IMR-90 (cell line): Measurements from ENCODE around the gene SPATA2. TPM values are rescaled to one million over a fixed set of nuclear protein-coding genes. Genes with fewer than 3 reads are reported as not detected.

Experiments
- ATAC-seq: fragments of 200-7000 bp; cut with Tn5 transposase; 2 replicates; pipeline ENCODE4 v1.9.1; 2020; ENCODE audit warnings: low read depth, mild to moderate bottlenecking, moderate library complexity
- BruUV-seq: library from RNA; stranded (reverse); fragments of 400-500 nt; replicated peaks from 2 replicates; lab custom pipeline; 2021; lab: Mats Ljungman, UMichigan
- CTCF ChIA-PET: fragments of 300-600 bp; formaldehyde crosslinking; extraction: SDS; loops from one replicate; lab custom pipeline; 2021; ENCODE audit warnings: antibody characterized with exemption; lab: Yijun Ruan, JAX
- POLR2A ChIA-PET: fragments of 300-600 bp; sonication (Branson Sonifier 250); formaldehyde crosslinking; loops from one replicate; lab custom pipeline; 2022; ENCODE audit warnings: antibody characterized with exemption; ENCODE audit not compliant: unreplicated experiment; lab: Charles Lee
- DNase-seq: peaks from one replicate; pipeline ENCODE4 v3.0.0; 2013
- H2AFZ ChIP-seq: replicated peaks from 2 replicates; pipeline ENCODE3; 2013; ENCODE audit warnings: low read length, mild to moderate bottlenecking; ENCODE audit not compliant: poor library complexity
- H2AK5ac ChIP-seq: 2 replicates; pipeline ENCODE4 v1.6.1; 2013; ENCODE audit warnings: low read depth, low read length, inconsistent platforms
- H2AK9ac ChIP-seq: replicated peaks from 2 replicates; pipeline ENCODE3; 2013; ENCODE audit warnings: mild to moderate bottlenecking, low read depth, low read length, moderate library complexity; ENCODE audit not compliant: poor library complexity
- H2BK120ac ChIP-seq: 2 replicates; pipeline ENCODE4 v1.6.1; 2013; ENCODE audit warnings: low read depth, low read length, inconsistent platforms
- H2BK15ac ChIP-seq: 3 replicates; pipeline ENCODE4 v1.6.1; 2013; ENCODE audit warnings: low read depth, low read length, inconsistent platforms
- H2BK20ac ChIP-seq: 2 replicates; pipeline ENCODE4 v1.6.1; 2013; ENCODE audit warnings: low read depth, mild to moderate bottlenecking, inconsistent platforms, low read length, moderate library complexity
- H2BK5ac ChIP-seq: 2 replicates; pipeline ENCODE4 v1.6.1; 2013; ENCODE audit warnings: mild to moderate bottlenecking, low read depth, low read length, inconsistent platforms; ENCODE audit not compliant: poor library complexity, severe bottlenecking
- H3K14ac ChIP-seq: replicated peaks from 2 replicates; pipeline ENCODE4 v1.6.1; 2013; ENCODE audit warnings: low read depth, low read length, inconsistent platforms
- H3K18ac ChIP-seq: 2 replicates; pipeline ENCODE4 v1.6.1; 2013; ENCODE audit warnings: low read depth, low read length, control low read depth
- H3K23ac ChIP-seq: 2 replicates; pipeline ENCODE4 v1.6.1; 2013; ENCODE audit warnings: low read depth, low read length, inconsistent platforms
- H3K27ac ChIP-seq: 2 replicates; pipeline ENCODE4 v1.5.1; 2013; ENCODE audit warnings: mild to moderate bottlenecking, control low read depth, low read length; ENCODE audit not compliant: insufficient read depth
- H3K27me3 ChIP-seq: 2 replicates; pipeline ENCODE4 v1.6.1; 2013; ENCODE audit warnings: low read length; ENCODE audit not compliant: control insufficient read depth, insufficient read depth
- H3K36me3 ChIP-seq: 2 replicates; pipeline ENCODE4 v1.6.1; 2013; ENCODE audit warnings: low read length, mixed read lengths; ENCODE audit not compliant: control insufficient read depth, insufficient read depth
- H3K4ac ChIP-seq: 2 replicates; pipeline ENCODE4 v1.6.1; 2013; ENCODE audit warnings: low read depth, low read length, inconsistent platforms
- H3K4me1 ChIP-seq: 2 replicates; pipeline ENCODE4 v1.6.1; 2013; ENCODE audit warnings: low read length, mixed read lengths; ENCODE audit not compliant: control insufficient read depth, insufficient read depth
- H3K4me2 ChIP-seq: 2 replicates; pipeline ENCODE4 v1.6.1; 2013; ENCODE audit warnings: low read depth, mild to moderate bottlenecking, control low read depth, low read length, moderate library complexity
- H3K4me3 ChIP-seq: 2 replicates; pipeline ENCODE4 v1.5.1; 2013; ENCODE audit warnings: low read depth, mild to moderate bottlenecking, control low read depth, low read length, moderate library complexity; ENCODE audit not compliant: insufficient read depth
- H3K56ac ChIP-seq: 2 replicates; pipeline ENCODE4 v1.6.1; 2013; ENCODE audit warnings: low read length, inconsistent platforms; ENCODE audit not compliant: insufficient read depth; ENCODE audit errors: extremely low read depth
- H3K79me1 ChIP-seq, 2 experiments: 2 replicates each; pipeline ENCODE4 v1.6.1; 2013; ENCODE audit warnings: low read length in 2 of 2, inconsistent platforms in 1 of 2, low read depth in 1 of 2
- H3K9ac ChIP-seq: 2 replicates; pipeline ENCODE4 v1.6.1; 2013; ENCODE audit warnings: low read depth, low read length, control low read depth
- H3K9me1 ChIP-seq: 2 replicates; pipeline ENCODE4 v1.6.1; 2013; ENCODE audit warnings: low read length, inconsistent platforms; ENCODE audit not compliant: insufficient read depth
- H3K9me3 ChIP-seq: 2 replicates; pipeline ENCODE4 v1.6.1; 2013; ENCODE audit warnings: low read length; ENCODE audit not compliant: control insufficient read depth, insufficient read depth
- H4K20me1 ChIP-seq: 2 replicates; pipeline ENCODE4 v1.6.1; 2013; ENCODE audit warnings: low read length, inconsistent platforms; ENCODE audit not compliant: insufficient read depth
- H4K5ac ChIP-seq: 2 replicates; pipeline ENCODE4 v1.6.1; 2013; ENCODE audit warnings: mild to moderate bottlenecking, low read depth, low read length, control low read depth
- H4K8ac ChIP-seq, 2 experiments: 2 replicates each; pipeline ENCODE4 v1.6.1; 2013; ENCODE audit warnings: low read depth in 2 of 2, low read length in 2 of 2, control low read depth in 1 of 2, inconsistent platforms in 1 of 2
- H4K91ac ChIP-seq: 2 replicates; pipeline ENCODE4 v1.6.1; 2013; ENCODE audit warnings: low read depth, low read length, inconsistent platforms; ENCODE audit not compliant: insufficient read depth
- CEBPB ChIP-seq: IDR thresholded peaks from 2 replicates; pipeline ENCODE4 v1.6.1; 2012; ENCODE audit warnings: low read depth, low read length, improper control_type of control experiment
- CHD1 ChIP-seq: IDR thresholded peaks from 2 replicates; pipeline ENCODE4 v1.6.1; 2012; ENCODE audit warnings: low read depth, low read length, improper control_type of control experiment
- FOS ChIP-seq: fragments of 150-350 bp; IDR thresholded peaks from 2 replicates; pipeline ENCODE4 v1.6.1; 2016; ENCODE audit warnings: low read depth, low read length
- MAFK ChIP-seq: IDR thresholded peaks from 2 replicates; pipeline ENCODE4 v1.6.1; 2012; ENCODE audit warnings: low read depth, low read length, improper control_type of control experiment
- MXI1 ChIP-seq: IDR thresholded peaks from 2 replicates; pipeline ENCODE4 v1.6.1; 2012; ENCODE audit warnings: low read depth, mild to moderate bottlenecking, low read length, moderate library complexity, borderline replicate concordance
- NFE2L2 ChIP-seq: fragments of 150-350 bp; IDR thresholded peaks from 2 replicates; pipeline ENCODE4 v1.6.1; 2016; ENCODE audit warnings: low read depth, mild to moderate bottlenecking, low read length
- RCOR1 ChIP-seq: IDR thresholded peaks from 2 replicates; pipeline ENCODE4 v1.6.1; 2012; ENCODE audit warnings: mild to moderate bottlenecking, low read length, improper control_type of control experiment; ENCODE audit not compliant: insufficient replicate concordance
- RFX5 ChIP-seq: IDR thresholded peaks from 2 replicates; pipeline ENCODE4 v1.8.0; 2012; ENCODE audit warnings: low read depth, mild to moderate bottlenecking, low read length, moderate library complexity
- SMC3 ChIP-seq: fragments of 150-350 bp; IDR thresholded peaks from 2 replicates; pipeline ENCODE4 v1.6.1; 2016; ENCODE audit warnings: low read depth, mild to moderate bottlenecking, antibody characterized with exemption, low read length, moderate library complexity
- WGBS, 2 experiments: methylation state at CpG; one replicate each; pipeline versions ENCODE4 v1.1.5 to v1.1.7; 2013; ENCODE audit warnings: missing lambda C conversion rate in 2 of 2; ENCODE audit not compliant: insufficient read length in 1 of 2; ENCODE audit errors: extremely low coverage in 2 of 2; 5-methylcytosine and 5-hydroxymethylcytosine counted together
- dilution Hi-C: fragments of 300-500 bp; cut with HindIII; formaldehyde crosslinking; loops from one replicate; pipeline ENCODE4 v1.14.3; 2018; ENCODE audit warnings: low sequenced_read_pairs; ENCODE audit not compliant: unreplicated experiment
- in situ Hi-C: fragments of 300-500 bp; cut with MboI; formaldehyde crosslinking; loops from 3 replicates; pipeline ENCODE4 v1.14.3; 2019; ENCODE audit warnings: low sequenced_read_pairs, inconsistent platforms, mixed read lengths
- intact Hi-C: fragments of 100-400 bp; cut with micrococcal nuclease; formaldehyde crosslinking; loops from 2 replicates; pipeline ENCODE4 v1.10.0; 2022
- polyA plus RNA-seq, 3 experiments: library from polyadenylated mRNA; depleted of rRNA; stranded (reverse); fragments of >200 nt; gene quantifications; 2 replicates each; pipeline ENCODE4 v1.2.3, GENCODE V29; 2012; ENCODE audit warnings: low replicate concordance in 1 of 3
- total RNA-seq: library from RNA; depleted of rRNA; stranded (reverse); fragments of >200 nt; gene quantifications from 2 replicates; pipeline ENCODE4 v1.2.3, GENCODE V29; 2012
- TF ChIP-seq, protein P1 (sequence below): fragments of 150-350 bp; IDR thresholded peaks from 2 replicates; pipeline ENCODE4 v1.6.1; 2016; ENCODE audit warnings: low read depth, mild to moderate bottlenecking, low read length, moderate library complexity, borderline replicate concordance
- TF ChIP-seq, protein P2 (sequence below): conservative IDR thresholded peaks from 2 replicates; pipeline ENCODE4 v1.5.1; 2012; ENCODE audit warnings: mild to moderate bottlenecking, low read depth, low read length, improper control_type of control experiment

Gene SPATA2
- total and polyA plus RNA-seq, 2 of the 4 experiments (the other 2 are of a cell fraction) = 1.3 to 4.5 TPM

GRCh38 chr20:49905415-49906091, 9.8 kb downstream of the SPATA2 start:
- dilution Hi-C loops = no loop called here
- Histone ChIP-seq H3K36me3 (peaks cover 50% of the 10 kb centered on the region), H2AK5ac (no peak overlapping the region), H3K27me3 (no peaks in the 10 kb centered on the region), H3K56ac (no peak overlapping the region), H3K4me1 (peaks cover 6% of the 10 kb centered on the region), H3K4me3 (no peak overlapping the region), H3K27ac (no peak overlapping the region), H2BK5ac (no peak overlapping the region), H3K14ac (no peak overlapping the region), H3K9ac (no peak overlapping the region), H3K4ac (no peak overlapping the region), H2AK9ac (no peak overlapping the region), H3K9me3 (no peaks in the 10 kb centered on the region), H2BK120ac (no peak overlapping the region), H2BK15ac (no peak overlapping the region), H3K23ac (no peak overlapping the region), H3K4me2 (no peak overlapping the region), H2AFZ (no peak overlapping the region), H3K79me1 (peaks cover 17 to 61% of the 10 kb centered on the region in 2 experiments), H3K18ac (no peak overlapping the region), H3K9me1 (peaks cover 7% of the 10 kb centered on the region), H4K5ac (no peak overlapping the region), H2BK20ac (no peak overlapping the region), H4K20me1 (peaks cover 41% of the 10 kb centered on the region), H4K8ac (no peak overlapping the region), H4K91ac (no peak overlapping the region)
- intact Hi-C loops = no loop called here
- DNase-seq (no peak), ATAC-seq (no peak)
- in situ Hi-C loops = no loop called here
- TF ChIP-seq RFX5 (no peak), MXI1 (no peak), CEBPB (no peak), SMC3 (no peak), NFE2L2 (no peak), FOS (no peak), CHD1 (no peak), RCOR1 (no peak), MAFK (no peak)
- TF ChIP-seq, protein P1, sequence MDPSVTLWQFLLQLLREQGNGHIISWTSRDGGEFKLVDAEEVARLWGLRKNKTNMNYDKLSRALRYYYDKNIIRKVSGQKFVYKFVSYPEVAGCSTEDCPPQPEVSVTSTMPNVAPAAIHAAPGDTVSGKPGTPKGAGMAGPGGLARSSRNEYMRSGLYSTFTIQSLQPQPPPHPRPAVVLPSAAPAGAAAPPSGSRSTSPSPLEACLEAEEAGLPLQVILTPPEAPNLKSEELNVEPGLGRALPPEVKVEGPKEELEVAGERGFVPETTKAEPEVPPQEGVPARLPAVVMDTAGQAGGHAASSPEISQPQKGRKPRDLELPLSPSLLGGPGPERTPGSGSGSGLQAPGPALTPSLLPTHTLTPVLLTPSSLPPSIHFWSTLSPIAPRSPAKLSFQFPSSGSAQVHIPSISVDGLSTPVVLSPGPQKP = no peak
- TF ChIP-seq, protein P2, sequence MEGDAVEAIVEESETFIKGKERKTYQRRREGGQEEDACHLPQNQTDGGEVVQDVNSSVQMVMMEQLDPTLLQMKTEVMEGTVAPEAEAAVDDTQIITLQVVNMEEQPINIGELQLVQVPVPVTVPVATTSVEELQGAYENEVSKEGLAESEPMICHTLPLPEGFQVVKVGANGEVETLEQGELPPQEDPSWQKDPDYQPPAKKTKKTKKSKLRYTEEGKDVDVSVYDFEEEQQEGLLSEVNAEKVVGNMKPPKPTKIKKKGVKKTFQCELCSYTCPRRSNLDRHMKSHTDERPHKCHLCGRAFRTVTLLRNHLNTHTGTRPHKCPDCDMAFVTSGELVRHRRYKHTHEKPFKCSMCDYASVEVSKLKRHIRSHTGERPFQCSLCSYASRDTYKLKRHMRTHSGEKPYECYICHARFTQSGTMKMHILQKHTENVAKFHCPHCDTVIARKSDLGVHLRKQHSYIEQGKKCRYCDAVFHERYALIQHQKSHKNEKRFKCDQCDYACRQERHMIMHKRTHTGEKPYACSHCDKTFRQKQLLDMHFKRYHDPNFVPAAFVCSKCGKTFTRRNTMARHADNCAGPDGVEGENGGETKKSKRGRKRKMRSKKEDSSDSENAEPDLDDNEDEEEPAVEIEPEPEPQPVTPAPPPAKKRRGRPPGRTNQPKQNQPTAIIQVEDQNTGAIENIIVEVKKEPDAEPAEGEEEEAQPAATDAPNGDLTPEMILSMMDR = no peak
- BruUV-seq = no TSS peak
- ChIA-PET POLR2A (no interaction called here), CTCF (interaction anchor here (0.6 kb wide), 1 partner anchor 21 kb away, joined by 6 read pairs; no protein-coding TSS in a partner anchor)
- 98% methylated on average over 15 of the region's 29 CpGs; no CpG with 5 or more reads in 1 of the 2 experiments for WGBS, 2 experiments
